ENCODE measurements around the gene ATF7.

Gene ATF7

GRCh38 chr12:53480491-53481442 is 145.4 kb downstream of the ATF7 start:
- DNase-seq, result no peak

GRCh38 chr12:53479331-53479730 is 146.9 kb downstream of the ATF7 start:
- DNase-seq, result no peak

GRCh38 chr12:53478865-53479264 is 147.3 kb downstream of the ATF7 start:
- DNase-seq, result no peak

GRCh38 chr12:53476769-53477209 is 149.4 kb downstream of the ATF7 start:
- peak; percentile 33 for DNase-seq

- no peak for DNase-seq
Observed at GRCh38 chr12:53474819-53475218, 151.4 kb downstream of the ATF7 start.

- DNase-seq, result no peak
Observed at GRCh38 chr12:53474077-53474476, 152.1 kb downstream of the ATF7 start.

- DNase-seq, result no peak
Observed at GRCh38 chr12:53472056-53472582, 154.1 kb downstream of the ATF7 start.

- no peak for DNase-seq
Observed at GRCh38 chr12:53468282-53468681, 157.9 kb downstream of the ATF7 start.

GRCh38 chr12:53467880-53468279 is 158.3 kb downstream of the ATF7 start:
- no peak for DNase-seq

- no peak for DNase-seq
Observed at GRCh38 chr12:53467082-53467481, 159.1 kb downstream of the ATF7 start.

GRCh38 chr12:53466640-53467039 is 159.5 kb downstream of the ATF7 start:
- DNase-seq, result no peak

- no peak for DNase-seq
Observed at GRCh38 chr12:53465679-53466078, 160.5 kb downstream of the ATF7 start.

GRCh38 chr12:53464685-53465418 is 161.3 kb downstream of the ATF7 start:
- DNase-seq, result no peak

- no peak for DNase-seq
Observed at GRCh38 chr12:53463802-53464560, 162.2 kb downstream of the ATF7 start.

- DNase-seq, result no peak
Observed at GRCh38 chr12:53462935-53463334, 163.2 kb downstream of the ATF7 start.

- DNase-seq, result no peak
Observed at GRCh38 chr12:53461591-53461990, 164.6 kb downstream of the ATF7 start.

GRCh38 chr12:53461059-53461458 is 165.1 kb downstream of the ATF7 start:
- DNase-seq, result no peak

GRCh38 chr12:53459097-53459496 is 167.1 kb downstream of the ATF7 start:
- DNase-seq, result no peak
